Suppressor macrophage treated with lipopolysaccharide for 4 hours (primary cell): ENCODE results near the gene CYP4F2.
"Not testable (repeated sequence)": the region's sequence is repeated elsewhere in the genome, so short reads cannot be mapped to it uniquely, and the experiment has no call there.

Experiments used
- DNase-seq: peaks from one replicate; pipeline ENCODE4 v3.0.0-alpha.2; 2020

The CYP4F2 gene

DNA sequence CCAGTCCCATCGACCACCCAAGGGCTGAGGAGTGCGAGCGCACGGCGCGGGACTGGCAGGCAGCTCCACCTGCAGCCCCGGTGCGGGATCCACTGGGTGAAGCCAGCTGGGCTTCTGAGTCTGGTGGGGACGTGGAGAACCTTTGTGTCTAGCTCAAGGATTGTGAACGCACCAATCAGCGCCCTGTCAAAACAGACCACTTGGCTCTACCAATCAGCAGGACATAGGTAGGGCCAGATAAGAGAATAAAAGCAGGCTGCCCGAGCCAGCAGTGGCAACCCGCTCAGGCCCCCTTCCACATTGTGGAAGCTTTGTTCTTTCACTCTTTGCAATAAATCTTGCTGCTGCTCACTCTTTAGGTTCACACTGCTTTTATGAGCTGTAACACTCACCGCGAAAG lies 2.2 kb upstream of the CYP4F2 start:
- not testable (repeated sequence) for DNase-seq

DNA sequence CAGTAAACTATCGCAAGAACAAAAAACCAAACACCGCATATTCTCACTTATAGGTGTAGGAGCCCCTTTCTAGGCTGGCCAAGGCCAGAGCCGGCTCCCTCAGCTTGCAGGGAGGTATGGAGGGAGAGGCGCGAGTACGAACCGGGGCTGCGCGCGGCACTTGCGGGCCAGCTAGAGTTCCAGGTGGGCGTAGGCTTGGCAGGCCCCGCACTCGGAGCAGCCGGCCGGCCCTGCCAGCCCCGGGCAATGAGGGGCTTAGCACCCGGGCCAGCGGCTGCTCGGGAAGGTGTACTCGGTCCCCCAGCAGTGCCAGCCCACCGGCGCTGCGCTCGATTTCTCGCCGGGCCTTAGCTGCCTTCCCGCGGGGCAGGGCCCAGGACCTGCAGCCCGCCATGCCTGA lies 1.7 kb upstream of the CYP4F2 start:
- not testable (repeated sequence) for DNase-seq

DNA sequence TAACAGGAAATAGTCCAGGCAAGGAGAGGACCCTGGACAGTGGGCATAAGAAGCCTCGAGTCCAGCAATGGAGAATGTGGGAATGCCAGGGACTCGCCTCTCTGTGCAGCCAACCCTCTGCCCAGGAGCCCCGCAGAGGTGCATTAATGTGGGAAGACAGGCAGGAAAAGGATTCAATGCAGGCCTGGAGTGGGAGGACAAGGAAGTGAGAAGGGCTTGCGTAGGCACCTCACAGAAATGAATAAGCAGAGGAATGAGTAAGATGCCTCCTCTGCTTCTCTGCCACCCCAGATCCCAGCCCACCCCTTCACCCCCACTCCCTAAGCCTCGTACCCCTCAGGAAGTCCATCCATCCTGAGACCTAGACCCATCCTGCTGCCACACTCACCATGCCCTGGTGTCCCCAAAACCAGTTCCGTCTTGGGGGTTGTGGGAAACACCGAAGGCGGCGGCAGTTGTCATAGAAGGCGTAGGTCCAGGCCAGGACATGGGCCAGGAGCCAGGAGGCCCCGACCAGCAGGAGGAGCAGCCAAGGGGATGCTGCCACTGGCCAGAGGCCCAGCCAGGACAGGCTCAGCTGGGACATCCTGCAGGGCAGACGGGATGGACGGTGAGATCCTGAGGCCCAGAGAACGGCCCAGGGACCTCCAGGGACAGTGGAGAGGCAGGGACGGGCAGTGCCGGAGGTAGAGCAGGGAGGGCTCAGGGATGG lies 692 bp downstream of the CYP4F2 start:
- DNase-seq = no peak

DNA sequence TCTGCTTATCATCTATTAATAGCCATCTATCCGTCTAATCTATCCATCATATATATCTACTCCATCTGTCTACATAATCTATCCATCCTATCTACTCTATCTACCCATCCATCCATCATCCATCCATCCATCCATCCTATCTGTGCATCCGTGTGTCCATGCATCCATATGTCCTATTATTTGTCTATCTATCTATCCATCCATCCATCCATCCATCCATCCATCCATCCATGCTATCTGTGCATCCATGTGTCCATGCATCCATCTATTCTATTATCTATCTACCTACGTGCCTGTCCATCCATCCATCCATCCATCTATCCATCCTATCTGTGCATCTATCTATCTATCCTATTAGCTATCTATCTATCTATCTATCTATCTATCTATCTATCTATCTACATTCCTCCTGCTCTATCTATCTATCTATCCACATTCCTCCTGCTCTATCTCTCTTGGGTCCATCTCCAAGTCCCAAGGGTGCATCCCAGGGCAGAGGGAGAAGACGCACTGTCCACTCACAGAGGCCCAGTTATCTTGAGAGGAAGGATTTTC lies 1.9 kb downstream of the CYP4F2 start:
- no peak for DNase-seq

DNA sequence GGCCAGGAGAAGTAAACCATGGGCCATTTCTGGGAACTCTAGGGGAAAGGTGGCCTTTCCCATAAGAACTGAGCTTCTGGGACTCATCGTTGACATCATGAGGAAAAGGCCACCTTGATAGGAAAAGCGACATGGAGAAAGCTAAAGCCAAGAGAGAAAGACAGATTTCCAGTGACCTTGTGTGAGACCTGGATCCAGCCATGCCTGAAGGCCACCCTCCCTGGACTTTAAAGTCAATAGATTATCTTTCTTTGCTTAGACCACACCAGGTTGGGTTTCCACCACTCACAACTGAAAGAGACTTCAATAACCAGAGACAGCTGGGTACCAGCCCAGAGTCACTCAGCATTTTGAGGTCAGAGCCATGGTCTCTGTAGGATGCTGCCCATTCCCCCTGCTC lies 3.5 kb downstream of the CYP4F2 start:
- DNase-seq = no peak

DNA sequence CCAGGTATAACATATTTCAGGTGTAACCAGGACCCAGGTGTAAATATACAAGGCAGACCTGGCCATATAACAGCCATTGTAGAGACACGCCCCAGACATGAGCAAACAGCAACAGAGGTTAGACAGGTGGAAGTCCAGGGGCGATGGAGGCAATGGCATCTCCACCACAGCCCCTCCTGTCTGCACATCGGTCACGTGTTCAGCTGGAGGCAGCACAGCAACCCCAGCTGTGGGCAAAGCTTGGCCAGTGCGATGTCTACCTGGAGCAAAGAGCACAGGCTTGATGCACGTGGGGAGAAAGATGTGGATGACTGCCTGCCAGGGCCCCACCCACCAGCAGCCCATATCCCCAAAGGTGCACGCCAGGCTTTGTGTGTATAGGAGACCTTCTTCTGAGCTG lies 4.4 kb downstream of the CYP4F2 start:
- DNase-seq = no peak

DNA sequence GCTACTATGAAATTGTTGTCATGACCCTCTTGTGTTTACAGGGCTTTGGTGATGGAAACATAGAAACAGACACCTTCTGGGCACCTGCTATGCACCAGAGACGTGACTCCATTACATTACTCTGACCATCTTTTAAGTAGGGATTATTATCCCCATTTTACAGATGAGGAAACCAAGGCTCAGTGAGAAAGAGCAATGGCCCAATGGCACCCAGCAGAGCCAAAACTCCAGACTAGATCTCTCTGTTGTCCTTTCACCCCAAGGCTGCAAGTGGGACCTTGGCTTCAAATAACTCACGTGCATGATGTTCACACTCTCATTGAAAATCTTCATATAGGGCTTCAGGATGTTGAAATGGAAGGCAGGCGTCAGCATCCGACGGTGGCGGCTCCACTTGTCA lies 5.9 kb downstream of the CYP4F2 start:
- DNase-seq = no peak

DNA sequence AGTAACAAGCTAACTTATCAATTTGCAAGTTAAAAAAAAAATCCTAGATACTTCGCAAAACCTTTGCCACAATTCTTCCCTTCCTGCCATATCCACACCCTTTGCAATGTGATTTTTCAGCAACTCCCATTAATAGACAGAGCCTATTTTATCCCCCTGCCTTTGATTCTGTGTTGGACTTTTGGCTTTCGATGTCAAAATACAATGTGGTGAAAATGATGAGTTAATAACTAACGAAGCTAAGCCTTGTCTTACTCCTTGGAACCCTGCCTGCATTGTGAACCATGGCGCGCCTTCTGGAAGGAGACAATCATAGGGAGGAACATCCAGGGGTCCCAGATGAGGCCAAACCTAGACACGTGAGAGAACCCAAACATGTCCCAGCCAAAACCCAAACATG lies 6.4 kb downstream of the CYP4F2 start:
- DNase-seq = no peak

DNA sequence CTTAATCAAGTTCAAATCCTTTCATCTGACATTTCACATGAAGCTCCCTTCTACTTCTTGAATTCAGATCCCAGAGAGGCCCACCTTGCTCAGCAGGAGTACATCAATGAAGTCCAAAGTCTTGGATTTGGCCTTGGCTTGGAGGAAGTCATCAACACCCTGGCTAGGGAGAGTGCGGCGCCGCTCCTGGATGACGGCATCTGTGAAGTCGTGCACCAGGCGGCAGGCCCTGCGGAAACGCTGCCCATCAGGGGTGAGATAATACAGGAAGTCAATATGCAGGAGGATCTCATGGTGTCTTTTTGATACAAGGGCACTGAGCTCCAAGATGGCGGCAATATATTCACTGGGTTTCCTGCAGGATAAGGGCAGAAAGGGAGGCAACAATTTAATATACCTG lies 8.5 kb downstream of the CYP4F2 start:
- DNase-seq = not testable (repeated sequence)

DNA sequence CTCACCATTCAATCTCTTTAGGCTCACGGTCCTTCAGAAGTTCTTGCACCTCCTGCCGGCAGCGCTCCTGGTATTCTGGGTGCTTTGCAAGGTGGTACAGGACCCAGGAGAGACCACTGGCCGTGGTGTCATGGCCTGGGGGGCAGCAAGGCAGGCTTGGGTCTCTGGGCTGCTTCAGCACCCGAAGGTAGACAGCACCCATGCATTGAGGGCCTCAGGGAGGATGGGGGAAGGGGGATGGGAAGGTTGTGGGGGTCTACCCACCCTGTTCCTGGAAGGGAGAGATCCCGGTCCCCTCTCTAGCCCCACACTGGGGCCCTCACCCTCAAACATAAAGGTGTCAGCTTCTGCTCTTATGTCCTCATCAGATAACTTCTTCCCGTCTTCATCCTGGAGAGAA lies 12.0 kb downstream of the CYP4F2 start:
- no peak for DNase-seq

DNA sequence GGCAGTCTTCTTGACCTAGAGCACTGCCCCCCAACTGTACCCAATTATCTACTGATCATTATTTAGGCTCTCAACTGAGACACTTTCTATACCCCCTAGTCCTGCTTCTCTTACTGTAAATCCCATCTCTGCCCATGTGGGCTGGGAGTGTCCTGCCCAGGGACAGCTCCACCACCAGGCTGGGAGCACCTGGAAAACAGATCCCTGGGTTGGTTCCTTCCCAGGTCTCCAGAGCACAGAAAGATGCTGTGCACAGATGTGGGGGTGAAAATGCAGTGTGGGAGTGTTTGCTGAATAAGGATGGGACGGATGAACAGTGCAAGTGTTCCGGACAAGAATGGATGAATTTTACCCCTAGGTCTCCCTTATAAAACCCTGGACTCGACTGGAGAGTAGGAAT lies 12.7 kb downstream of the CYP4F2 start:
- no peak for DNase-seq

DNA sequence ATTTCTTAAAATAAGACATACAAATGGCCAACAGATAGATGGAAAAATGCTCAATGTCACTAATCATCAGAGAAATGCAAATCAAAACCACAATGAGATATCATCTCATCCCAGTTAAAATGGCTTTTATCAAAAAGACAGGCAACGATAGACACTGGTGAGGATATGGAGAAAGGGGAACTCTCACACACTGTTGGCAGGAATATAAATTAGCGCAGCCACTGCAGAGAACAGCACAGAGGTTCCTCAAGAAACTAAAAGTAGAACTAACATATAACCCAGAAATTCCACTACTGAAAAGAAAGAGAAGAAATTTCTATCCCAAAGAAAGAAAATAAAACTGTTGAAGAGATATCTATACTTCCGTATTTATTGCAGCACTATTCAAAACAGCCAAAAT lies 14.5 kb downstream of the CYP4F2 start:
- peak; percentile 45 for DNase-seq

DNA sequence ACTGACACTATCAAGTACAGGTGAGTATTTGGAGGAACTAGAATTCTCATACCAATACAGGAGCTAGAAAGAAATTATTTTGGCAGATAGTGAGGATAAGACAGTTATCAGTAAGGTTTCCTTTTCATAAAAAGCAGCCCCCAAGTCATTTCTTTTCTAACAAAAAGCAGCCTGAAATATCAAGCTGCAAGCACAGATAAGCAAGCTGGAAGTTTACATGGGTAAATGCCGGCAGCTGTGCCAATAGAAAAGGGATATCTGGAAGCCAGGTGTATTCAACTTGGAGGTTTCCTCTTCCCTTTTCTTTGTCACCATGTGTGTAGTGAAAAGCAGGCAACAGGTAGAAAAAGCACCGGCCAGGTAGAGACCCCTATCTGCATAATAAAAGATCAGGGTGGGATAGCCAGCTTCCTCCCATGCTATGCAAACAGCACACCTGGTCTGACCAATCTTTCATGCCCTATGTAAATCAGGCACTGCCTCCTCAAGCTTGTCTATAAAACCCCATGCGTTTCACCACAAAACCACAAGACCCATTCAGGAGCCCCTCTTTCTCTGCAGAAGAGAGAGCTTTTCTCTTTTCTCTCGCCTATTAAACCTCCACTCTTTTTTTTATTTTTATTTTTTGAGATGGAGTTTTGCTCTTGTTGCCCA lies 22.9 kb downstream of the CYP4F2 start:
- no peak for DNase-seq

DNA sequence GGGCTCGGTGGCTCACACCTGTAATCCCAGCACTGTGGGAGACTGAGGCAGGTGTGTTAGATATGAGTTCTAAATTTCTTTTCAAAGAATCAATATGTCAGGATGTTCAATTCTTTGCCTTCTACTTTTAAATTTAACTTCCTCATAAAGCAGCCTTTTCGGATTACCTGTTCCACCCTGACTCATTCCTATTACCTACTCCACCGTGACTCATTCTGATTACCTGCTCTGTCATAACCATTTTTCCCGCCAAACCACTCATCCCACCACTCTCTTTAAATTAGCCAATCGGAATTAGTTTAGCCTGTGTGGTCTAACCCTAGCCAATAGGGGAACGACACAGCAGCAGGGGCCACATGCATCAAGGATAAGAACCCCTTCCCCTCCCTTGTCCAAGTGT lies 24.1 kb downstream of the CYP4F2 start:
- not testable (repeated sequence) for DNase-seq

DNA sequence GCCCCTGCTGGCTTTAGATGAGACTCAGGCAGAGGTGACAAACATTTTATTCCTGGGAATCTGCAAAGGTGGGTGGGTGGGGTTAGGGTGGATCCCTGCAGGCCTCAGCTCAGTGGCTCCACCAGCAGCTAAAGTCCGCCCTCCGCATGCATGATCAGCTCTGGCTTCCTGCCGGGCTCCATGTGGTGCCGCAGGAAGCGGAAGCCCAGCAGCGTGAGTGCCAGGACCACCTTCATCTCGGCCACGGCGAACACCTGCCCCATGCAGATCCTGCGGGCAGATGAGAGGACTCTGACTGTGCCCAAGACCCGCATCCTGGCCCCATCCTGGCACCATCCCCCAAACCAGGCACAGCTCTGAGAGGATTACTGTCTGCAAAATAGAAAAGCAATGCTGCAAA lies 26.3 kb downstream of the CYP4F2 start:
- no peak for DNase-seq

DNA sequence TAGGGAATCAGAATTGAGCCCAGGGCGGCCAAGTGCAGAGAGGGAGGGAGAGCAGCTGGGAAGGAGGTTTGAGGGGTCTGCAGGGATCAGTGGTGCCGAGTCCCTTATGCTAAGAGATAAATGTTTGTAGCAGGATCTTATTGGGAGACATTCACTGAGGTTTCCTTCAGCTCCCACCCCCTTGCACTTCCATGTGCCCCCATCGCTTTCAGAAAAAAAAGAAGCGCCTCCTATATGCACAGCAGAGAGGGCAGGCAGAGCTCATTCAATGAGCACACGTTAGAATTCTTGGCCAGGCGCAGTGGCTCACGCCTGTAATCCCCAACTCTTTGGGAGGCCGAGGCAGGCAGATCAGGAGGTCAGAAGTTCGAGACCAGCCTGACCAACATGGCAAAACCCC lies 28.0 kb downstream of the CYP4F2 start:
- no peak for DNase-seq

DNA sequence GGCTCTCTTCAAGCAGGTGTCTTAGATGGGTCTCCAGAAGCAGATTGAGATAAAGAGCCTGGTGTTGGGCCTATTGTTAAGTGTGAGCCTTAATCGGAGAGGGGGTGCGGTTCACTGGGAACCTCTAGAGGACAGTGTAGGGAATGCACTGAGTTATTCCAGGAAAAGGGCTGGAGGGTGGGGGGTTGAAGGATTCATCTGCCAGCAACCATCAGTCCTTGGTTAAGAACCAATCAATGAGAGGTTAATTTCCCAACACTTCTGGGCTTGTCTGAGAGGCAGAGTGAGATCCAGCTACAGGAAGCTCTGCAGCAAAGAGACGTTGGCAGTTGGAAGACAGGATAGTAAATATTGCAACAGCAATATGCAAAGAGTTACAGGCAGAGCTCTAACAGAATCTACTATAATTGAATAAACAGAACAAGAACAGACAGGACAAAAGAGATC lies 28.7 kb downstream of the CYP4F2 start:
- peak; percentile 51 for DNase-seq

DNA sequence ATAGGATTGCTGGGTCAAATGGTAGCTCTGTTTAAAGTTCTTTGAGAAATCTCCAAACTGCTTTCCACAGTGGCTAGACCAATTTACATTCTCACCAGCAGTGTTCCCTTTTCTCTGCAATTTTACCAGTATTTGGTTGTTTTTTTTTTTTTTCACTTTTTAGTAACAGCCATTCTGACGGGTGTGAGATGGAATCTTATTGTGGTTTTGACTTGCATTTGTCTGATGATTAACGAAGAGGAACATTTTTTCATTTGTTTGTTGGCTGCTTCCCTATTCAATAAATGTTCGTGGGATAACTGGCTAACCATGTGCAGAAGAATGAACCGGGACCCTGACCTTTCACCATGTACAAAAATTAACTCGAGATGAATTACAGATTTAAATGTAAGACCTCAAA lies 31.2 kb downstream of the CYP4F2 start:
- no peak for DNase-seq

DNA sequence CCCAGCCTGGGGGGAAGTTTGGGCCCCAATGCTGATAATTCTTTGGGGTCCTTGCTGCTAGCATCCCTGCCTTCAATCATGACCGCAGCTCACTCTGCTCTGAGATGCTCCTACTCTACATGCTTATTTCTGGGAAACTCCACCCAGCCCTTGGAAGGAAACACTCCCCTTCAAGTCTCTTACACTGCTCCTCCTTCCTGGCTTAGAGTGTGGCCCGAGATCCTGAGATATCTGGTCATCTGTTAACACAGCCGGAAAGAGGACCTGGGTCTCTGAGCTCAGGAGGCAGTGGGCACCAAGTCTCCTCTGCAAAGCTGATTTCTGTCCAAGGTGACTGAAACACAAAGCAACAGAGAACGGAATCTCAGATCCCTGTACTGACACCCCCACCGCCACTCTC lies 33.0 kb downstream of the CYP4F2 start:
- DNase-seq = no peak

DNA sequence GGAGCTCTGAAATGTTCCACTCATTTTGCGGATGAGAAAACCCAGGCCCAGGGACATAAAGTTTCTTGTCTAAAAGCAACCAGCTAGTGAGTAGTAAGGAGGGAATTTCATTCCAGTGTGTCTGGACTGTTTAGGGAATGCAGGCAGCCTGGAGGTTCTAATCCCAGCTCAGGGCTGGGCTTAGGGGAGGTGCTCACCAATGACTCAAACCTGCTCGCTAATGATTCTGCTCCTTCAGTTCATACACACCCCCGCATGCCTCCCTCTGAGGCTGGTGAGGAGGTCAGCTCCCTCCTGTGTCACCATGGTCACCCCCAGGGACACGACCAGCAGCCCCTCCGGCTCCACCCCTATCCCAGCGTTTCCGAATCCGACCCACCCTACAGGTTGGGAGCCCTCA lies 34.6 kb downstream of the CYP4F2 start:
- no peak for DNase-seq

DNA sequence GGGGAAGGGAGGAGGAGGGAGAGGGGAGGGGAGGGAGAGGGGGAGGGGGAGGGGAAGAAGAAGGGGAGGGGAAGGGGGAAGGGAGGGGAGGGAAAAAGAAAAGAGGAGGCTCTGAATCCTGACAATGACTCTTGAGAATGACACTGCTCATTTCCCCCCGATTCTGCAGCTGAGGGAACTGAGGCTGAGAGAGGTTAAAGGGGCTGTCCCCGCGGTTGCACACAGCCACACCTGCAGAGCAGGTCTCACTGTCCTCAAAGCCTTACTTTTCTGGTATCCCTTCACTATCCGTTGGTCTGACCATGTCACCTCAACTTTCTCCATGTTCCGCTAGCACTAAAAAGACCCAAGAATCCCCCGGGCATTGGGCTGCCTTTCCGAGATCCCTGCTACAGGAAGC lies 35.4 kb downstream of the CYP4F2 start:
- DNase-seq = no peak

DNA sequence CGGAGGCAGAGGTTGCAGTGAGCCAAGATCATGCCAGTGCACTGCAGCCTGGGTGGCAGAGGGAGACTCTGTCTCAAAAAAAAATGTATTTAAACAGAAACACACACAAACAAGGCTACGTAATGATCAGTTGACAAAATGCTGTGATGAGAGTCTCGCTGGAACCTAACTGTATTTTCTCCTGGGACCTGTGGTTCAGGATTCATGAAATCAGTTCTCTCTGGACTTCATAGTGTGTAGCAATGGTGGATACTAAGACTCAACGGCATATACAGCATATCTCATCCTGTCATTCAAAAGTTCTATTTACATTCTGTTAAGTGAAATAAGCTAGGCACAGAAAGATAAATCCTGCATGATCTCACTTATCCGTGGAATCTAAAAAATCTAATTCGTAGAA lies 37.4 kb downstream of the CYP4F2 start:
- no peak for DNase-seq

DNA sequence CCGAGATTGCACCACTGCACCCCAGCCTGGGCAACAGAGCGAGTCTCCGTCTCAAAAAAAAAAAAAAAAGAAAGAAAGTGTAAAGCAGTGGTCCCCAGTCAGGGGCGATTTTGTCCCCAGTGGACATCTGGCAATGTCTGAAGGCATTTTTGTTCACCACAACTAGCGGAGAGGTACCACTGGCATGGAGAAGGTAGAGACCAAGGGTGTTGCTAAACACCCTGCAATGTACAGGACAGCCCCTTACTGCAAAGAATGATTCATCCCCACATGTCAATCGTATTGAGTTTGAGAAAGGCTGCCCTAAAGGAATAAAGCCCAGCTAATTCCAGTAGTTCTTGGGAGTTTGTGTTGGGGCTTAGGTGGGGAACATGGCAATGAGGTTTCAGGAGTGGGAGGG lies 38.7 kb downstream of the CYP4F2 start:
- DNase-seq = no peak

DNA sequence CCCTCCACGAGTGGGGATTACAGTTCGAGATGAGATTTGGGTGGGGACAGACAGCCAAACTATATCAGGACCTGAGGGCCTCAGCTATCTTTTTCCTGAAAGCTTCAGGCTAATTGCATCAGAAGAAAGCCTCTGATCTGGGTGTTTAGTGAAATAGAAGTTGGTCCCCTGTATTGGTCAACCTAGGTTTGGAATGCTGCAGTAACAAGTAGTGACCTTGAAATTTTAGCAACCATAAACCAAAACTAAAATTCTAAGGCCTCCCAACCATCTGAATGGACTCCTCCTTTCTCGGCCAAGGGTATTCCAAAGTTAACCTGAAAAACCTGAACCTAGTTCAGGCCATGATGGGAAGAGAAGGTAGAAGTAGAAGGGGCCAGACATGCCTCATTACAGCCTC lies 47.5 kb downstream of the CYP4F2 start:
- no peak for DNase-seq

DNA sequence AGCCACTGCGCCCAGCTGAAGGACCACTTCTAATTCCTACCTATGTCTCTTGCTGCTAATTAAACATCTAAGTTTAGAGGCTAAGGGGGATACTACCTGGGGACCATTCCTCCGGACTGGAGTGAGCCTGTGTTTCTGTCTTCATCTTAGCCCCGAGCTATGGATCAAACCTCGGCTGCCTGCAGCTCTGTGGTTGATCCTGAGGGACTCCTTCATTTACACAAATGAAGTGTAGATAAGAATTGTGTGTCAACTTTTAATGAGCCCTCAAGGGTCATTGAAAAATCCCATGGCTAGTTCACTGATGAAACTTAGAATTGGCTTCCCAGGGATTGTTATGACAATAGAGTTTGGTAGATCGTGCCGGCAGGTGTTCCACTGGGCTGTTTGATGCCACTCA lies 51.0 kb downstream of the CYP4F2 start:
- no peak for DNase-seq
